OCI-M2 (cell line): ENCODE data around the gene SDR9C7.
A peak's percentile ranks its signal among the peaks of the same experiment; 100 is the strongest.
"Not testable (repeated sequence)": the region's sequence is repeated elsewhere in the genome, so short reads cannot be mapped to it uniquely, and the experiment has no call there.

ENCODE experiments used
- DNase-seq: peaks from one replicate; lab custom pipeline; 2025; ENCODE audit not compliant: unreplicated experiment; lab: John Stamatoyannopoulos, UW

The SDR9C7 gene

DNA sequence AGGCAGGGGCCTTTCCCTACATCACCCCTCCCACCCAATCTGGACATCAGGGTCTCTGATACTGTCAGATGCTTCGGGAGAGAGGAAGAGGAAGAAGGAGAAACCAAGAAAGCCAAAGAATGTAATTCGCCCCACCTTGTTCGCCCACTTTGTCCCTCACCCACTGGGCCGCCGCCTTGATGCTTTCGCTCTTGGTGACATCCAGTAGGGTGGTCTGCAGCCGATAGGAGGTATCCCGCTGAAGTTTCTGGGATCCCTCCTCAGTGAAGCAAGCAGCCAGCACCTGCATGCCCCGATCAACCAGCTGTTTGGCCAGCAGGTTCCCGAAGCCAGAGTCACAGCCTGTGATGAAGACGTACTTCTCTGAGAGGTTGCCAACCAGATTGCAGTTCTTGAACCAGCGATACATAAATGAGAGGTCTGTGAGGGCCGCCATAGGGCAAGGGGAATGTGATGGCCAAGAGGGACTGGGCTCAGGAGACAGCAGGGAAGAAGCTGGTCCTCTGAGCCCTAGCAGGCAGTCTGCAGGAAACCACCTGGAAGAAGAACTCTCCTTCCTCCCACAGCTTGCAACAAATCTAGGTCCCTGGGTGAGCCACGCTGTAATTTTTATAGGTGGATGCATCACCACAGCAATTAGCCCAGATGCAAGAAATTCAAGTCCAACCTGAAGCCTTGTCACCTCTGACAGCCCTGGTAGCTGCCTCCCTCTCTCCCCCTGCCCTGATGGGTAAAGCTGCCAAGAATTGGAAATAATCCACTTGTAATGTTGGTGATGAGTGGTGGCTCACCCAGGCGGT lies at the start of gene SDR9C7:
Gene SDR9C7, minus strand, starts transcription at position 583 of the 800 bp plus-strand sequence. Its CDS starts 147 bp downstream, at position 436.
- no peak for DNase-seq

DNA sequence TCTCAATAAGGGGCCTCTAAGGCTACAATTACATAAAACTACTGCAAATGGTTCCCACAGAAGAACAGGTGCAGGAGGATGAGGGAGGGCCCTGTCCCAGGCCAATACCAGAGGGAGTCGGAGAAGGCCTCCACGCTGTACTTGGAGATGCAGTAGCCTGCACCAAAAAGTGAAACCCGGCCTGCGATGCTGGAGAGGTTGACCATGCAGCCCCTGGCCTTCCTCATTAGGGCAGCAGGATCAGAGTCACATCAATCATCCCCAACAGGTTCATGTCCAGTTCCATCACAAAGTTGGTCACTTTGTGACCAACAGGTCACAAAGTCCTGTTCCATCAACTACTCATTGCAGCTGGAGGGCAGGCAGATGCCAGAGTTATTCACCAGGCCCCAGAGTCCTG lies 49.2 kb upstream of the SDR9C7 start:
- no peak for DNase-seq

DNA sequence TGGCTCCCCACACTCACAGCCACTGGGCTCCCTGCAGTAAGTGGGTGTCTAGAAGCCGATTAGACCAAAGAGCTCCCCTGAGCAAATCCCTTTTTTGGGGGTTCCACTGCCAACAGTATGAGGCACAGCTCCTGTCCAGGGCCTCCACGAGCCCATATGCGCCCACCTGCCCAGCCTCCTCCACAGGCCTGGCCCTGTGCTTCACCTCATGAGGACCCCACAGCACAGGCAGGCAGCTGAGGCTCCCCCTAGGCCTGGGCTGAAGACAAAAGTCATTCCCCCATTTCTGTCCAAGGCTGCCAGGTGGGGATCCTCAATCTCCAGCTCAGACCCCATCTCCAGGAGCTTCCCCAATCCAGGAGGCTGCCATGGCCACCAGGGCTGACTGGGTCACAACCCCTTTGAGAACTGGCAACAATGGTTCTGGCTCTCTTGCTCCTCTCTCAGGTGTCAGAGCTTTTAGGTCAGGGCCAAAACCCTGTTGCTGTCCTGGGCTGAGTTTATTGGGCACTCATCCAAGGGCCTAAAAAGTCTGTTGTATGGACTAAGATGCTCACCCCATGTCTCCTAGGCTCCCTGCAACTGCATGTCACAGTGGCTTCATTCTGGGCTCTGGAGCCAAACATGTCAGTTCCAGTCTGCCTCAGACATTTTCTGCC lies 48.5 kb upstream of the SDR9C7 start:
- not testable (repeated sequence) for DNase-seq

DNA sequence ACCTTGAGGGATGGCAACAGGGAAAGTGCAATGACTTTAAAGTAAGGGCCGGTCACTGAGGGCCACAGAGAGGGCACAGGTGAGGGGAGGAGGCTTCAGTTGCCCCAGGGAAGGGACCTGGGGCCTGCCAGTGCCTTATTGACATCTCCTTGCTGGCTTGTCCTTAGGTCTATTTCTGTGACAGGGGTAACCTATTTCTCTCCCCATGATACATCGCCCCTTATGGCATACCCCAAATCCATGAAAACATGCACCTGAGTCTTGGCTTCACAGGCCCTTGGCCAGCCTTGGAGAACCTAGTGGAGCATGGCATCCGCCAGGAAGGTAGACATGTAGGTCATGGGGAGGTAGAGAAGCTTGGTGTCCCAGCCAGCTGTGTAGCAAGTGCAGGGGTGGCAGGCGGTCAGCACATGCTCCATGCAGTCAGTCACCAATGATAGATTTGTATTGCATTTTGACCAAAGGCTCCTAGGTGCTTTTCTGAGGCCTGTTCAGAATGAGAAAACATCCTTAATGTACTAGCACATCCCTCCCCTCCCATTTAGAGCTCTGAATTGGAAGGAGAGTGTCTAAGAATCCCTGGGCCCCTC lies 46.8 kb upstream of the SDR9C7 start:
- DNase-seq = no peak

DNA sequence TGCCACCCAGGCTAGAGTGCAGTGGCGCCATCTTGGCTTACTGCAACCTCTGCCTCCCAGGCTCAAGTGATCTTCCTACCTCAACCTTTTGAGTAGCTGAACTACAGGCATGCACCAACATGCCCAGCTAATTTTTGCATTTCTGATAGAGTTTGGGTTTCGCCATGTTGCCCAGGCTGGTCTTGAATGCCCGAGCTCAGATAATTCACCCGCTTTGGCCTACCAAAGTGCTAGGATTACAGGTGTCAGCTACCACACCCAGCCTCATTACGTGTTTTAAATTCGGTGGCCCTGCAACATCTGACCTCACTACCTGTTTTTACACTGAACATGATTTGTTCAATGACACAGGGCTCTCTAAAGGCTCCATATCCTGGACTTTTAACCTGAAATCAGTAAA lies 46.1 kb upstream of the SDR9C7 start:
- DNase-seq = no peak

DNA sequence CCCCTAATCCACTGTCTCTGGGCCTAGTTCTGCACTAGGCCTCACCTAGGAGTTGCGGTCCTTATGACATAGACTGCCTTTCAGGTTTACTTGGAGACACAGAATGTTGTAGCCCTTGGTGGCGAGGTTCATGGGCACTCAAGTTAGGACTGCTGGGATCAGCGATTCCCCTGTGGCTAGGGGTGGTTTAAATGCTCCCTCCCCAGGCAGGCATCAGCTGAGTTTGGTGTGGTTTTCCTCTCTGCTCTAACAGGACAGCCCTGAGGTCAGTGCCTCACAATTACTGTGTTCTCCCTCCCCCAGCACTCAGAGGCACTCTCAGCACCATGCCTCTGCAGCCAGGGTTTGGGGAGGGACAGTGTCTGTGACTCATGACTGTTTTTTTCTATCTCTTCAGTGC lies 45.4 kb upstream of the SDR9C7 start:
- no peak for DNase-seq

DNA sequence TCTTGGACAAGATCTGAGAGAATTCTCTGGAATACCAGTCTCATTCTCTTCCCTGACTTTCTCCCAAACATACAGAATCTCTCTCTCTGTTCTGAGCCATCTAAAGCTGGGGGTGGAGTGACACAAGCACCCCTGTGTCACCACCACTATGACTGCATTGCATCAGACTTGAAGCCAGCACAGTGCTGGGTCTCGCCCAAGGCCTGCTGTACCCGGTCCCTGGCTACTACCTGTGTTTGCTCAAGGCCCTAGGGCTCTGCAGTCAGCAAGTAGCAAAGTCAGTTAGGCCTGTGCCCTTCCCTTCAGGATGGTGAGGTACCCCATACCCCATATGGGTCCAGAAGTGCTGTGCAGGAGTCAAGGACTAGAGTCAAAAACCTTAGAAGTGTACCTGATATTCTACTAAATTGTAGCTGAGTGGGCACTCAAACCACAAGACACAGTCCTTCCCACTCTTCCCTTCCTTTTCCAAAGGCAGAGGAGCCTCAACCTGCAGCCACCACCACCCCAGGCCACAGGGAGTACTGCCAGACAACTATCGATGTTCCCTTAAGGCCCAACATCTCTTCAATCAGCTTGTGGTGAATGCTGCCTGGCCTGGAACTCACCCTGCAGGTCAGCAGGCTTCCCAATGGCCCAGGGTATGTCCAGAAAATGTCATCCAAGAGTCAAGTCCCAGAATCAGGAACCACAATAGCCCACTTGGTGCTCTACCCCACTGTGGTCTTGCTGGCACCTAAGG lies 44.4 kb upstream of the SDR9C7 start:
- no peak for DNase-seq

DNA sequence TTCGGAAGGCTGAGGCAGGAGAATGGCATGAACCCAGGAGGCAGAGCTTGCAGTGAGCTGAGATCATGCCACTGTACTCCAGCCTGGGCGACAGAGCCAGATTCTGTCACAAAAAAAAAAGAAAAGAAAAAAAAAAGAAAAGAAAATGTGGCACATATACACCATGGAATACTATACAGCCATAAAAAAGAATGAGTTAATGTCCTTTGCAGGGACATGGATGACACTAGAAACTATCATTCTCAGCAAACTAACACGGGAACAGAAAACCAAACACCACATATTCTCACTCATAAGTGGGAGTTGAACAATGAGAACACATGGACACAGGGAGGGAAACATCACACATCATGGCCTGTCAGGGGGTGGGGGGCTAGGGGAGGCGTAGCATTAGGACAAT lies 43.2 kb upstream of the SDR9C7 start:
- DNase-seq = not testable (repeated sequence)

DNA sequence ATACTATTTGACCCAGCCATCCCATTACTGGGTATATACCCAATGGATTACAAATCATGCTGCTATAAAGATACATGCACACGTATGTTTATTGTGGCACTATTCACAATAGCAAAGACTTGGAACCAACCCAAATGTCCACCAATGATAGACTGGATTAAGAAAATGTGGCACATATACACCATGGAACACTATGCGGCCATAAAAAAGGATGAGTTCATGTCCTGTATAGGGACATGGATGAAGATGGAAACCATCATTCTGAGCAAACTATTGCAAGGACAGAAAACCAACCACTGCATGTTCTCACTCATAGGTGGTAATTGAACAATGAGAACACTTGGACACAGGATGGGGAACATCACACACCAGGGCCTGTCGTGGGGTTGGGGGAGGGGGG lies 40.0 kb upstream of the SDR9C7 start:
- not testable (repeated sequence) for DNase-seq

DNA sequence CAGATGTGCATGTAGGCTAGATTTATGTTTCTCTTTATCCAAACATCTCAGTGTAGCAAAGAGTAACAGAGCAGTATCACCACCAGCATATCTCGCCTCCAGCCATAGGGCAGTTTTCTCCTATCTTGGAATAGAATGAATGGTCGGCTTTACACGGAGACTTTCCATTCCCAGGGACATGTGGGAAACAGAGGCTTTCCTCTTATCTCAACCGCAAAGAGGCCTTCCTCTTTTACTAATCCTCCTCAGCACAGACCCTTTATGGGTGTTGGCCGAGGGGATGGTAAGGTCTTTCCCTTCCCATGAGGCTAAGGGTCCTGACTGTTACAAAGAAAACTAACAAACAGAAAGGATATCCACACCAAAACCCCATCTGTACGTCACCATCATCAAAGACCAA lies 34.7 kb upstream of the SDR9C7 start:
- peak; percentile 22 for DNase-seq

DNA sequence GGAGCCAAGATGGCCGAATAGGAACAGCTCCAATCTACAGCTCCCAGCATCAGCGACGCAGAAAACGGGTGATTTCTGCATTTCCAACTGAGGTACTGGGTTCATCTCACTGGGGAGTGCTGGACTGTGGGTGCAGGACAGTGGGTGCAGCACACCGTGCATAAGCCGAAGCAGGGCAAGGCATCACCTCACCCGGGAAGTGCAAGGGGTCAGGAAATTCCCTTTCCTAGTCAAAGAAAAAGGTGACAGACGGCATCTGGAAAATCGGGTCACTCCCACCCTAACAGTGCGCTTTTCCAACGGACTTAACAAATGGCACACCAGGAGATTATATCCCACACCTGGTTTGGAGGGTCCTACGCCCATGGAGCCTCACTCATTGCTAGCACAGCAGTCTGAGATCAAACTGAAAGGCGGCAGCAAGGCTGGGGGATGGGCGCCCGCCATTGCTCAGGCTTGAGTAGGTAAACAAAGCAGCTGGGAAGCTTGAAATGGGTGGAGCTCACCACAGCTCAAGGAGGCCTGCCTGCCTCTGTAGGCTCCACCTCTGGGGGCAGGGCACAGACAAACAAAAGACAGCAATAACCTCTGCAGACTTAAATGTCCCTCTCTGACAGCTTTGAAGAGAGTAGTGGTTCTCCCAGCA lies 31.9 kb upstream of the SDR9C7 start:
- not testable (repeated sequence) for DNase-seq

DNA sequence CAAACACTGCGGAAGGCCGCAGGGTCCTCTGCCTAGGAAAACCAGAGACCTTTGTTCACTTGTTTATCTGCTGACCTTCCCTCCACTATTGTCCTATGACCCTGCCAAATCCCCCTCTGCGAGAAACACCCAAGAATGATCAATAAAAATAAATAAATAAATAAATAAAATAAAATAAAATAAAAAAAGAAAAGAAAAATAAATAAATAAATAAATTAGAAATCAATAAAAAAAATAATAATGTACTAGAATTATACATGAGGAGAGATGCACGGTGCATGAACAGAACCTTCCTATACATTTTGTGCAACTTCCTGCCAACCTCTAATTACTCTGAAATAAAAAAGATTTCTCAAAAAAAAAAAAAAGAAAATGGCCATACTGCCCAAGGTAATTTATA lies 30.9 kb upstream of the SDR9C7 start:
- not testable (repeated sequence) for DNase-seq

DNA sequence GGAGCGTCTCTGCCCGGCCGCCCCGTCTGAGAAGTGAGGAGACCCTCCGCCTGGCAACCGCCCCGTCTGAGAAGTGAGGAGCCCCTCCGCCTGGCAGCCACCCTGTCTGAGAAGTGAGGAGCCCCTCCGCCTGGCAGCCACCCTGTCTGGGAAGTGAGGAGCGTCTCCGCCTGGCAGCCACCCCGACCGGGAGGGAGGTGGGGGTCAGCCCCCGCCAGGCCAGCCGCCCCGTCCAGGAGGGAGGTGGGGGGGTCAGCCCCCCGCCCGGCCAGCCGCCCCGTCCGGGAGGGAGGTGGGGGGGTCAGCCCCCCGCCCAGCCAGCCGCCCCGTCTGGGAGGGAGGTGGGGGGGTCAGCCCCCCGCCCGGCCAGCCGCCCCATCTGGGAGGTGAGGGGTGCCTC lies 29.3 kb upstream of the SDR9C7 start:
- DNase-seq = not testable (repeated sequence)

DNA sequence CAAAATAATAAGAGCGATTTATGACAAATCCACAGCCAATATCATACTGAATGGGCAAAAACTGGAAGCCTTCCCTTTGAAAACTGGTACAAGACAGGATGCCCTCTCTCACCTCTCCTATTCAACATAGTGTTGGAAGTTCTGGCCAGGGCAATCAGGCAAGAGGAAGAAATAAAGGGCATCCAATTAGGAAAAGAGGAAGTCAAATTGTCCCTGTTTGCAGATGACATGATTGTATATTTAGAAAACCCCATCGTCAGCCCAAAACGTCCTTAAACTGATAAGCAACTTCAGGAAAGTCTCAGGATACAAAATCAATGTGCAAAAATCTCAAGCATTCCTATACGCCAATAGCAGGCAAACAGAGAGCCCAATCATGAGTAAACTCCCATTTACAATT lies 28.0 kb upstream of the SDR9C7 start:
- DNase-seq = not testable (repeated sequence)

DNA sequence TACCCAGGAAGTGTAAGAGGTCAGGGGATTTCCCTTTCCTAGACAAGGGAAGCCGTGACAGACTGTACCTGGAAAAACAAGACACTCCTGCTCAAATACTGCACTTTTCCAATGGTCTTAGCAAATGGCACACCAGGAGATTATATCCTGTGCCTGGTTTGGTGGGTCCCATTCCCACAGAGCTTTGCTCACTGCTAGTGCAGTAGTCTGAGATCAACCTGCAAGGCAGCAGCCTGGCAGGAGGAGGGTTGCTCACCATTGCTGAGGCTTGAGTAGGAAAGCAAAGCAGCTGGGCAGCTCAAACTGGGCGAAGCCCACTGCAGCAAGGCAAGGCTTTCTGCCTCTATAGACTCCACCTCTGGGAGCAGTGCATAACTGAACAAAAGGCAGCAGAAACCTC lies 24.2 kb upstream of the SDR9C7 start:
- no peak for DNase-seq

DNA sequence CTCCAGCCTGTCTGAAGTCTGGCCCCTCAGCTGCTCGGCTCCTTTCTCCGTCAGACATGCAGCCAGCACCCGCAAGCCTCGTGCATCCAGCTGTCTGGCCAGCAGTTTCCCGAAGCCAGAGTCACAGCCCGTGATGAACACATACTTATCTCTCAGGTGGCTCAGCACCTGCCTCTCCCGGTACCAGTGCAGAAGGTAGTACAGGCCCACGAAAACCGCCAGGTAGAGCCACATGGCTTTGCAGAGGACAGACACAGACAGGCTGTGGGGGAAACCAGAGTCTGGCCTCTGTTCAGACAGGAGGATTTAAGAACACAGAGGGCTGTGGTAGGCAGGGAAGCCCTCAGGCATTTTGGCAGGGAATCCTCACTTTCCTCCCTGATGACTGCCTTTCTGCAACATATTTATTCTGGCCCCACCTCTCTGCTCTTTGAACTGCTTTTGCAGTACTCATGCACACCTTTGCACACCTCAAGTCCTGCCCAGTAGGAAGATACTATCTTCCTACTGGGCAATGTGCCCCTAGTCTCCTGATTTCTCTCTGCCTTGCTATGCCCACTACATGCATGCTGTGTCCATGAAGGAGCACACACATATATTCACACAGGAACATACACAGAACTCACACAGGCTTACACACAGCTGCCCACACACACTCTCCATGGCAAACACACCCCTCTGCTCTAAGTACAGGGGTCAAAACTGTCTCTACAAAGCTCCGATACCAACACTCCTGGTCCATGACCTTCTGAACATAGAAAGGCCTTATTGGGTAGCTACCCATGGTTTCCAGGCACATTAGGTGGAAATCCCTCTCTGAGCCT lies 23.2 kb upstream of the SDR9C7 start, which contains the start of gene RDH16:
Gene RDH16, minus strand, starts transcription at position 380 of the 824 bp plus-strand sequence. Its CDS starts 146 bp downstream, at position 234.
- DNase-seq = no peak

DNA sequence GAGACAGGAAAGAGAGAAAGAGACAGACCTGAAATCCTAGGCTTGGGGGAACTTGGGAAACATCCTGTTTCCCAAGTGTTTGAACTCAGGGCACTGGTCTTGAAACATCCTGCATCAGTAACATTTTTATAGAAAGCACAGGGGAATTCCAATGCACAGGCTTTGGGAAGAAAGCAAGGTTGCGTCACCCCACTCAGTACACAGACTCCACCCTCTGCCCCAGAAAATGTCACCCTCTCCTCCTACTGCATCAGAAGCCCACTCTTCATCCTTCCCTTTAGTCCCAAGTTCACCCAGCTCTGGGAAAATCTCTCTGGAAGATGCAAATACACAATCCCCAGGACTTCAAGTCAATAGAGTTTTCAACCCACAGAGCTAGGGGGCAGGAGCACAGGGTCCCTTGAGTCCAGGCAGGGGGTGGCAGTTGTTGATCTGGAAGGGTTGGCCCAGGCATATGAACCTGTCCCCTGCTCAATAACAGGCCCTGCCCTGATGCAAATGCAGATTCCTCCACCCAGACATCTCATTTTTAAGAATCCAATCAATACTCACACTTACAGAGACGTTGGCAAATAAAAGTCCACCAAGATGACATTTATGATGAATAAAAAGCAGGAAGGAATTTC lies 21.5 kb upstream of the SDR9C7 start:
- DNase-seq = no peak

DNA sequence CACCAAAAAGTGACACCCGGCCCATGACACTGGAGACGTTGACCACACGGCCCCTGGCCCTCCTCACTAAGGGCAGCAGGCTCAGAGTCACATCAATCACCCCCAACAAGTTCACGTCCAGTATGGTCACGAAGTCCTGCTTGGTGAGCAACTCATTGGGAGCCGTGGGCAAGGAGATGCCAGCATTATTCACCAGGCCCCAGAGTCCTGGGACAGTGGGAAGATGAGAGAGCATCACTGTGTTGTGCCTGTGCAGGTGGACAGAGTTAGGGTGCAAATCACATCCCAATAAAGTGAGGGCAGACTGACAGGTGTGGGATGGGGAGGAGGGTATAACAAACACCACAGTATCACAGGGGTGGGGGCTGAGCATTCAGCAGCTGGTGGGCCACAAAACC lies 20.7 kb upstream of the SDR9C7 start:
- no peak for DNase-seq
